ENCODE data around the gene SCUBE1.

GRCh38 chr22:43308060-43308830 is 34.9 kb downstream of the SCUBE1 start:
- TF ChIP-seq CTCF (IDR thresholded peaks at IDR 0.05; ENCODE audit: low read length), result no peak
- TF ChIP-seq EZH2 (IDR thresholded peaks at IDR 0.05; ENCODE audit: borderline replicate concordance, low read length), result no peak

All from OCI-LY1 (cell line).